Activated CD8-positive, alpha-beta memory T cell treated with anti-CD3 and anti-CD28 coated beads for 24 hours (primary cell): ENCODE results near the gene SRSF7.
"Not testable (repeated sequence)": the region's sequence is repeated elsewhere in the genome, so short reads cannot be mapped to it uniquely, and the experiment has no call there.

Experiments used
- DNase-seq: peaks from one replicate; pipeline ENCODE4 v3.0.0-alpha.2; 2020

The SRSF7 gene

GRCh38 chr2:38751596-38752410, 642 bp upstream of the SRSF7 start:
- no peak for DNase-seq

- no peak for DNase-seq
Observed at GRCh38 chr2:38750011-38750890, 910 bp downstream of the SRSF7 start.

GRCh38 chr2:38748943-38749804, 2.0 kb downstream of the SRSF7 start:
- no peak for DNase-seq

- no peak for DNase-seq
Observed at GRCh38 chr2:38748391-38748790, 2.8 kb downstream of the SRSF7 start.

- no peak for DNase-seq
Observed at GRCh38 chr2:38747819-38748218, 3.3 kb downstream of the SRSF7 start.

- DNase-seq = no peak
Observed at GRCh38 chr2:38747007-38747424, 4.1 kb downstream of the SRSF7 start.

- no peak for DNase-seq
Observed at GRCh38 chr2:38745267-38745666, 5.9 kb downstream of the SRSF7 start.

- DNase-seq = no peak
Observed at GRCh38 chr2:38744399-38744780, 6.8 kb downstream of the SRSF7 start.

GRCh38 chr2:38743672-38744398, 7.3 kb downstream of the SRSF7 start:
- DNase-seq = no peak

GRCh38 chr2:38742797-38743559, 8.2 kb downstream of the SRSF7 start:
- DNase-seq = no peak

- DNase-seq = no peak
Observed at GRCh38 chr2:38740851-38741731, 10.1 kb downstream of the SRSF7 start.

GRCh38 chr2:38739524-38739923, 11.6 kb downstream of the SRSF7 start:
- DNase-seq = no peak

GRCh38 chr2:38737925-38738324, 13.2 kb downstream of the SRSF7 start:
- no peak for DNase-seq

GRCh38 chr2:38737000-38737698, 14.0 kb downstream of the SRSF7 start:
- DNase-seq = not testable (repeated sequence)

- peak; percentile 42 for DNase-seq
Observed at GRCh38 chr2:38735999-38736320, 15.2 kb downstream of the SRSF7 start.

GRCh38 chr2:38734299-38735058, 16.7 kb downstream of the SRSF7 start:
- DNase-seq = peak; percentile 41

GRCh38 chr2:38733300-38733971, 17.7 kb downstream of the SRSF7 start:
- no peak for DNase-seq

- DNase-seq = no peak
Observed at GRCh38 chr2:38731684-38732221, 19.4 kb downstream of the SRSF7 start.
